PFSK-1 (cell line): ENCODE data around the gene TBC1D17.

Source experiments
- FOXP2 ChIP-seq: optimal IDR thresholded peaks from 2 replicates; pipeline ENCODE3; 2011; ENCODE audit warnings: borderline replicate concordance, control low read depth, inconsistent platforms; ENCODE audit not compliant: insufficient read depth; ENCODE audit errors: extremely low read length, extremely low read depth
- POLR2AphosphoS5 ChIP-seq: IDR thresholded peaks from 2 replicates; pipeline ENCODE4 v1.6.1; 2012; ENCODE audit warnings: low read depth, mild to moderate bottlenecking, control low read depth, low read length, moderate library complexity
- REST ChIP-seq, 2 experiments: IDR thresholded peaks; 2 replicates each; pipeline versions ENCODE4 v1.6.1 to v1.8.0; 2011 to 2012; ENCODE audit warnings: low read depth in 2 of 2, low read length in 2 of 2, control low read depth in 1 of 2, inconsistent platforms in 1 of 2, mild to moderate bottlenecking in 1 of 2, moderate library complexity in 1 of 2; ENCODE audit not compliant: insufficient read depth in 1 of 2
- SIN3A ChIP-seq: IDR thresholded peaks from 2 replicates; pipeline ENCODE4 v1.6.1; 2012; ENCODE audit warnings: mild to moderate bottlenecking, low read length, moderate library complexity, borderline replicate concordance; ENCODE audit not compliant: insufficient read depth
- TAF1 ChIP-seq: IDR thresholded peaks from 2 replicates; pipeline ENCODE4 v1.6.1; 2012; ENCODE audit warnings: low read length, control low read depth, borderline replicate concordance; ENCODE audit not compliant: insufficient read depth

Gene TBC1D17

GRCh38 chr19:49837425-49837824 lies 40.1 kb upstream of the TBC1D17 start:
- TF ChIP-seq FOXP2 (no peak), SIN3A (no peak), POLR2AphosphoS5 (no peak), REST (IDR thresholded peaks at IDR 0.05; ENCODE audit: insufficient read depth in 1 of 2, low read depth in 2 of 2, low read length in 2 of 2) (no peak), TAF1 (no peak)

GRCh38 chr19:49838885-49839588 lies 38.5 kb upstream of the TBC1D17 start:
- TF ChIP-seq FOXP2: no peak
- no peak for TF ChIP-seq POLR2AphosphoS5
- TF ChIP-seq REST (IDR thresholded peaks at IDR 0.05; ENCODE audit: insufficient read depth in 1 of 2, low read depth in 2 of 2, low read length in 2 of 2): no peak
- TF ChIP-seq TAF1: no peak
- TF ChIP-seq SIN3A: no peak

GRCh38 chr19:49839713-49840112 lies 37.8 kb upstream of the TBC1D17 start:
- TF ChIP-seq REST (IDR thresholded peaks at IDR 0.05; ENCODE audit: insufficient read depth in 1 of 2, low read depth in 2 of 2, low read length in 2 of 2): no peak
- TF ChIP-seq FOXP2: no peak
- no peak for TF ChIP-seq POLR2AphosphoS5
- TF ChIP-seq TAF1: no peak
- TF ChIP-seq SIN3A: no peak

GRCh38 chr19:49840321-49840720 lies 37.2 kb upstream of the TBC1D17 start:
- TF ChIP-seq TAF1 (no peak), REST (IDR thresholded peaks at IDR 0.05; ENCODE audit: insufficient read depth in 1 of 2, low read depth in 2 of 2, low read length in 2 of 2) (no peak)

- no peak for TF ChIP-seq POLR2AphosphoS5
- no peak for TF ChIP-seq FOXP2
- TF ChIP-seq REST (IDR thresholded peaks at IDR 0.05; ENCODE audit: insufficient read depth in 1 of 2, low read depth in 2 of 2, low read length in 2 of 2): no peak
- TF ChIP-seq SIN3A: no peak
- no peak for TF ChIP-seq TAF1
These were observed 36.7 kb upstream of the TBC1D17 start for GRCh38 chr19:49840736-49841249.
